ENCODE data around the gene RSBN1.

RSBN1 gene

DNA sequence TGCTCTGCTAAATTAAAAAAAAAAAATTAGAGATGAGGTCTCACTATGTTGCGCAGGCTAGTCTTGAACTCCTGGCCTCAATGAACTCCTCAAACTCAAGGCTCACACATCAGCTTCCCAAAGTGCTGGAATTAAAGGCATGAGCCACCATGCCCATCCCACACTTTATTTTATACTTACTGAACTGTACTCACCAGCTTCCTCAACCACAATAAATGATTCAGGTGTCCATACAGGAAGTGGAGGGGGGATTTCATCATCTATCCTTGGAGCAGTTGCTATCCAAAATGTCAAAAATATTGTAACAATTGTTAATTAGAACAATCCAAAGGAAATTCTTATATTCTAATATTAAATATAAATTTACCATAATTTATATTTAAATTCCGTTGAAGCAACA lies 22.4 kb upstream of the RSBN1 start:
- DNase-seq: no peak
- Mint-ChIP-seq H3K4me1 (no peaks in the 10 kb centered on the region), H3K27ac (no peak overlapping the region), H3K27me3 (ENCODE audit: low read depth, poor library complexity) (peaks cover 6% of the 10 kb centered on the region), H3K9me3 (no peaks in the 10 kb centered on the region), H3K4me3 (no peak overlapping the region), H3K36me3 (ENCODE audit: low read depth) (no peaks in the 10 kb centered on the region)
- no peak for TF ChIP-seq CTCF (IDR thresholded peaks at IDR 0.05)

GRCh38 chr1:113830039-113830438 lies 17.8 kb upstream of the RSBN1 start:
- Mint-ChIP-seq H3K9me3 (no peaks in the 10 kb centered on the region), H3K4me1 (no peaks in the 10 kb centered on the region), H3K36me3 (ENCODE audit: low read depth) (no peaks in the 10 kb centered on the region), H3K27me3 (ENCODE audit: low read depth, poor library complexity) (peaks cover 10% of the 10 kb centered on the region), H3K27ac (no peak overlapping the region), H3K4me3 (no peak overlapping the region)
- DNase-seq: no peak
- no peak for TF ChIP-seq CTCF (IDR thresholded peaks at IDR 0.05)

GRCh38 chr1:113821916-113822315 lies 9.6 kb upstream of the RSBN1 start:
- no peak overlapping the region for H3K27ac Mint-ChIP-seq
- TF ChIP-seq CTCF (IDR thresholded peaks at IDR 0.05): no peak
- peaks cover 6% of the 10 kb centered on the region for H3K27me3 Mint-ChIP-seq (ENCODE audit: low read depth, poor library complexity)
- no peaks in the 10 kb centered on the region for H3K9me3 Mint-ChIP-seq
- H3K36me3 Mint-ChIP-seq (ENCODE audit: low read depth): no peaks in the 10 kb centered on the region
- no peak overlapping the region for H3K4me3 Mint-ChIP-seq
- H3K4me1 Mint-ChIP-seq: peaks cover 6% of the 10 kb centered on the region
- DNase-seq: no peak

- Mint-ChIP-seq H3K4me1 (peaks cover 6% of the 10 kb centered on the region), H3K9me3 (no peaks in the 10 kb centered on the region), H3K4me3 (no peak overlapping the region), H3K27me3 (ENCODE audit: low read depth, poor library complexity) (peaks cover 2% of the 10 kb centered on the region), H3K27ac (no peak overlapping the region), H3K36me3 (ENCODE audit: low read depth) (no peaks in the 10 kb centered on the region)
- no peak for DNase-seq
- TF ChIP-seq CTCF (IDR thresholded peaks at IDR 0.05): no peak
Observed at GRCh38 chr1:113818578-113818977, 6.3 kb upstream of the RSBN1 start.

- Mint-ChIP-seq H3K27me3 (ENCODE audit: low read depth, poor library complexity) (no peaks in the 10 kb centered on the region), H3K36me3 (ENCODE audit: low read depth) (peaks cover 6% of the 10 kb centered on the region), H3K4me1 (peaks cover 30% of the 10 kb centered on the region), H3K27ac (no peak overlapping the region), H3K9me3 (peaks cover 5% of the 10 kb centered on the region), H3K4me3 (peak overlapping the region; percentile 52)
- DNase-seq: no peak
- TF ChIP-seq CTCF (IDR thresholded peaks at IDR 0.05): no peak
Observed at GRCh38 chr1:113813218-113813617, 942 bp upstream of the RSBN1 start.

DNA sequence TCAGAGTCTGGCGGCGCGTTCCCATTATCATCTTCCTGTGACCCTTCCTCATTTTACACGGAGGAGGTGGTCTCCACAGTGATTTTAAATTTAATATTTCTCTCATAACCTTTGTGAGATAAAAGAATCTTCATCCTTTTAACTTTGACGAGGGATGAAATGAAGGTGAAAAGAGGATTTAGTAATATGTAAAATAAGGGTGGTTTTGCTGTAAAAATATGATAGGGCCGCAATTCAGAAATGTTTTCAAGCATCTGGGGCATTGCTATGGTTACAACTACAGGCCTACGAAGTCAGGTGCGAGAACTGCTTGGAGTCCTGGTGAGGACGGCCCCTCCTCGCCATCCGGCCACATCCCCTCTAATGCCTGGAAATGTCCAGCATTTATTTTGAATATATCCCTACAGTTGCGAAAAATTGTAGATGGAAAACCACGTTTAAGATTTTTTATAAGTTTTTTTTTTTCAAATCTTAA lies 422 bp upstream of the RSBN1 start:
- H3K4me3 Mint-ChIP-seq: peak overlapping the region; percentile 97
- no peaks in the 10 kb centered on the region for H3K27me3 Mint-ChIP-seq (ENCODE audit: low read depth, poor library complexity)
- DNase-seq: no peak

More for the DNA sequence above, 422 bp upstream of the RSBN1 start:
- Mint-ChIP-seq H3K27ac (peak overlapping the region; percentile 99), H3K9me3 (peaks cover 5% of the 10 kb centered on the region), H3K4me1 (peaks cover 30% of the 10 kb centered on the region), H3K36me3 (ENCODE audit: low read depth) (peaks cover 10% of the 10 kb centered on the region)
- no peak for TF ChIP-seq CTCF (IDR thresholded peaks at IDR 0.05)

All from nephron progenitor cell (in vitro differentiated cells).